Measurements from ENCODE around the gene ZSWIM5. TPM values are rescaled to one million over a fixed set of nuclear protein-coding genes. Genes with fewer than 3 reads are reported as not detected.

The ZSWIM5 gene
- total and polyA plus RNA-seq, 9 of the 15 experiments (the other 6 are each of a cell fraction or from before 2014, with no cell fraction given), result under 0.01 to 0.07 (median 0.03) TPM; not detected in 3

- TF ChIP-seq ZNF274 (IDR thresholded peaks at IDR 0.05; ENCODE audit: borderline replicate concordance, low read depth, low read length) (peak; percentile 45; the same call in 1 of the 2 replicates), FOXK2 (conservative IDR thresholded peaks at IDR 0.05 in 1 of 2, IDR thresholded peaks at IDR 0.05 in 1 of 2; ENCODE audit: low read depth in 2 of 2) (peak; percentile 45 to 78; a peak in 2 of 4 replicates), NFXL1 (CRISPR knock-in tag; IDR thresholded peaks at IDR 0.05) (no peak), DACH1 (IDR thresholded peaks at IDR 0.05; ENCODE audit: partially characterized antibody) (peak; percentile 6), ZBTB5 (IDR thresholded peaks at IDR 0.05) (no peak), KAT8 (IDR thresholded peaks at IDR 0.05; ENCODE audit: low read depth) (no peak), RBBP5 (IDR thresholded peaks at IDR 0.05; ENCODE audit: borderline replicate concordance, insufficient read depth, low read length, poor library complexity, severe bottlenecking) (peak; percentile 39), WHSC1 (IDR thresholded peaks at IDR 0.05; ENCODE audit: low read length) (no peak), DIDO1 (tag; IDR thresholded peaks at IDR 0.05; ENCODE audit: low read depth) (no peak), HDAC1 (IDR thresholded peaks at IDR 0.05) (peak in 1 of 2 experiments; percentile 91; a peak in 2 of 4 replicates), CC2D1A (IDR thresholded peaks at IDR 0.05) (peak; percentile 84; the same call in 1 of the 2 replicates), ZNF707 (CRISPR knock-in tag; conservative IDR thresholded peaks at IDR 0.05) (no peak), GATAD2B (IDR thresholded peaks at IDR 0.05; ENCODE audit: borderline replicate concordance) (peak; percentile 69; the same call in 1 of the 2 replicates), RBM22 (IDR thresholded peaks at IDR 0.05; ENCODE audit: low read depth, low read length, poor library complexity, severe bottlenecking) (no peak), CHAMP1 (IDR thresholded peaks at IDR 0.05) (peak; percentile 94), CTBP1 (IDR thresholded peaks at IDR 0.05; ENCODE audit: borderline replicate concordance) (peak; percentile 88), HDAC3 (IDR thresholded peaks at IDR 0.05; ENCODE audit: borderline replicate concordance, partially characterized antibody) (peak; percentile 93), SMARCE1 (IDR thresholded peaks at IDR 0.05) (peak; percentile 85), ELF2 (CRISPR knock-in tag; IDR thresholded peaks at IDR 0.05) (no peak), NR2C1 (IDR thresholded peaks at IDR 0.05) (peak; percentile 69), NR2C1 (tag; IDR thresholded peaks at IDR 0.05) (0 out of 2 replicates have a peak, but pooled peaks have one; percentile 62), CXXC5 (CRISPR knock-in tag; IDR thresholded peaks at IDR 0.05) (peak; percentile 77), LEF1 (IDR thresholded peaks at IDR 0.05) (peak; percentile 54; the same call in 1 of the 2 replicates), EP400 (IDR thresholded peaks at IDR 0.05) (no peak), ZNF395 (CRISPR knock-in tag; IDR thresholded peaks at IDR 0.05) (peak; percentile 85; the same call in 1 of the 2 replicates)
Observed at GRCh38 chr1:45038661-45039364, 167.6 kb downstream of the ZSWIM5 start (continued).
